Amniotic epithelial cell (primary cell): ENCODE results near the gene GALNTL6.

Experiments
- DNase-seq: peaks from one replicate; pipeline ENCODE4 v3.0.0-alpha.2; 2010; ENCODE audit warnings: low read depth

The GALNTL6 gene

GRCh38 chr4:172207258-172207657, 394.1 kb downstream of the GALNTL6 start:
- no peak for DNase-seq

- DNase-seq: no peak
Measured at GRCh38 chr4:172207886-172208285, 394.7 kb downstream of the GALNTL6 start.

- no peak for DNase-seq
Measured at GRCh38 chr4:172220679-172221078, 407.5 kb downstream of the GALNTL6 start.

- DNase-seq: no peak
Measured at GRCh38 chr4:172225457-172225856, 412.3 kb downstream of the GALNTL6 start.

- no peak for DNase-seq
Measured at GRCh38 chr4:172232966-172233365, 419.8 kb downstream of the GALNTL6 start.

GRCh38 chr4:172243551-172243950, 430.3 kb downstream of the GALNTL6 start:
- no peak for DNase-seq

- DNase-seq: no peak
Measured at GRCh38 chr4:172245516-172245915, 432.3 kb downstream of the GALNTL6 start.

GRCh38 chr4:172253409-172253808, 440.2 kb downstream of the GALNTL6 start:
- no peak for DNase-seq

- no peak for DNase-seq
Measured at GRCh38 chr4:172256820-172257219, 443.6 kb downstream of the GALNTL6 start.

GRCh38 chr4:172270397-172270796, 457.2 kb downstream of the GALNTL6 start:
- no peak for DNase-seq

- no peak for DNase-seq
Measured at GRCh38 chr4:172287117-172287516, 473.9 kb downstream of the GALNTL6 start.

- no peak for DNase-seq
Measured at GRCh38 chr4:172305698-172306097, 492.5 kb downstream of the GALNTL6 start.

GRCh38 chr4:172308078-172308477, 494.9 kb downstream of the GALNTL6 start:
- no peak for DNase-seq

GRCh38 chr4:172311682-172312081, 498.5 kb downstream of the GALNTL6 start:
- no peak for DNase-seq

- DNase-seq: no peak
Measured at GRCh38 chr4:172323288-172323687, 510.1 kb downstream of the GALNTL6 start.

GRCh38 chr4:172344308-172344938, 531.2 kb downstream of the GALNTL6 start:
- no peak for DNase-seq

GRCh38 chr4:172348426-172348825, 535.2 kb downstream of the GALNTL6 start:
- no peak for DNase-seq

GRCh38 chr4:172352356-172352755, 539.2 kb downstream of the GALNTL6 start:
- DNase-seq: no peak

GRCh38 chr4:172356016-172356415, 542.8 kb downstream of the GALNTL6 start:
- DNase-seq: no peak

- no peak for DNase-seq
Measured at GRCh38 chr4:172357006-172357540, 543.9 kb downstream of the GALNTL6 start.

- DNase-seq: no peak
Measured at GRCh38 chr4:172362569-172362968, 549.4 kb downstream of the GALNTL6 start.

GRCh38 chr4:172369471-172369959, 556.3 kb downstream of the GALNTL6 start:
- no peak for DNase-seq

- DNase-seq: no peak
Measured at GRCh38 chr4:172377486-172378140, 564.4 kb downstream of the GALNTL6 start.
